GM18909 (cell line): ENCODE measurements around the gene CBLIF.
"Not testable (repeated sequence)": the region's sequence is repeated elsewhere in the genome, so short reads cannot be mapped to it uniquely, and the experiment has no call there.

Source experiments
- ATAC-seq: cut with Tn5 transposase; IDR thresholded peaks from one replicate; pipeline ENCODE4 v1.9.1; 2021; ENCODE audit warnings: mild to moderate bottlenecking; ENCODE audit not compliant: unreplicated experiment, poor library complexity

Gene CBLIF

GRCh38 chr11:59801981-59802638 lies 43.2 kb downstream of the CBLIF start:
- peak; percentile 19 for ATAC-seq

GRCh38 chr11:59801160-59801706 lies 44.1 kb downstream of the CBLIF start:
- no peak for ATAC-seq

GRCh38 chr11:59800390-59801025 lies 44.8 kb downstream of the CBLIF start:
- ATAC-seq: no peak

GRCh38 chr11:59794417-59794816 lies 50.9 kb downstream of the CBLIF start:
- no peak for ATAC-seq

GRCh38 chr11:59792507-59792906 lies 52.8 kb downstream of the CBLIF start:
- ATAC-seq: no peak

- ATAC-seq: no peak
Measured at GRCh38 chr11:59791639-59792038, 53.7 kb downstream of the CBLIF start.

GRCh38 chr11:59787816-59788215 lies 57.5 kb downstream of the CBLIF start:
- ATAC-seq: no peak

GRCh38 chr11:59787255-59787588 lies 58.1 kb downstream of the CBLIF start:
- no peak for ATAC-seq

GRCh38 chr11:59785818-59786217 lies 59.5 kb downstream of the CBLIF start:
- ATAC-seq: no peak

GRCh38 chr11:59784441-59784840 lies 60.9 kb downstream of the CBLIF start:
- not testable (repeated sequence) for ATAC-seq

GRCh38 chr11:59783632-59784090 lies 61.6 kb downstream of the CBLIF start:
- no peak for ATAC-seq

GRCh38 chr11:59782080-59782479 lies 63.2 kb downstream of the CBLIF start:
- ATAC-seq: no peak

- no peak for ATAC-seq
Measured at GRCh38 chr11:59779487-59779886, 65.8 kb downstream of the CBLIF start.
